H9 (cell line): ENCODE measurements around the gene MLYCD. TPM values are rescaled to one million over a fixed set of nuclear protein-coding genes. Genes with fewer than 3 reads are reported as not detected.
A peak's percentile ranks its signal among the peaks of the same experiment; 100 is the strongest.

ENCODE experiments used
- DNase-seq: peaks from one replicate; pipeline ENCODE4 v3.0.0-alpha.2; 2017
- H2AFZ ChIP-seq: one replicate; pipeline ENCODE4 v1.6.1; 2013; ENCODE audit warnings: mild to moderate bottlenecking, low read length, control low read depth, moderate library complexity
- H2AK5ac ChIP-seq: 2 replicates; pipeline ENCODE4 v1.6.1; 2013; ENCODE audit warnings: low read length, control low read depth, mixed read lengths; ENCODE audit not compliant: insufficient read length
- H2BK120ac ChIP-seq: one replicate; pipeline ENCODE4 v1.6.1; 2013; ENCODE audit warnings: low read depth, mild to moderate bottlenecking, low read length, control low read depth, inconsistent platforms; ENCODE audit not compliant: poor library complexity, severe bottlenecking
- H2BK12ac ChIP-seq: 2 replicates; pipeline ENCODE4 v1.6.1; 2013; ENCODE audit warnings: low read length, control low read depth, mixed read lengths, low read depth; ENCODE audit not compliant: insufficient read length
- H2BK15ac ChIP-seq: 2 replicates; pipeline ENCODE4 v1.6.1; 2013; ENCODE audit warnings: low read depth, low read length, control low read depth
- H2BK20ac ChIP-seq: one replicate; pipeline ENCODE4 v1.6.1; 2013; ENCODE audit warnings: low read depth, mild to moderate bottlenecking, low read length, control low read depth, inconsistent platforms; ENCODE audit not compliant: poor library complexity, severe bottlenecking
- H2BK5ac ChIP-seq: 2 replicates; pipeline ENCODE4 v1.6.1; 2013; ENCODE audit warnings: low read length, control low read depth, mixed read lengths; ENCODE audit not compliant: insufficient read length
- H3K14ac ChIP-seq: 2 replicates; pipeline ENCODE4 v1.6.1; 2013; ENCODE audit warnings: low read length, control low read depth; ENCODE audit not compliant: insufficient read depth
- H3K18ac ChIP-seq: 2 replicates; pipeline ENCODE4 v1.6.1; 2013; ENCODE audit warnings: low read depth, mild to moderate bottlenecking, mixed read lengths, low read length, control low read depth; ENCODE audit not compliant: insufficient read length
- H3K23ac ChIP-seq: 2 replicates; pipeline ENCODE4 v1.6.1; 2013; ENCODE audit warnings: low read length, control low read depth, mixed read lengths, low read depth; ENCODE audit not compliant: insufficient read length
- H3K23me2 ChIP-seq: 2 replicates; pipeline ENCODE4 v1.6.1; 2013; ENCODE audit warnings: low read depth, mild to moderate bottlenecking, mixed read lengths, low read length, control low read depth; ENCODE audit not compliant: insufficient read length, poor library complexity, severe bottlenecking
- H3K27ac ChIP-seq: 2 replicates; pipeline ENCODE4 v1.5.1; 2013; ENCODE audit warnings: low read length, control low read depth, mixed read lengths, low read depth; ENCODE audit not compliant: insufficient read length
- H3K27me3 ChIP-seq: 2 replicates; pipeline ENCODE4 v1.6.1; 2013; ENCODE audit warnings: low read length, control low read depth, inconsistent platforms; ENCODE audit not compliant: insufficient read depth
- H3K4ac ChIP-seq: 2 replicates; pipeline ENCODE4 v1.6.1; 2013; ENCODE audit warnings: low read depth, mild to moderate bottlenecking, control low read depth, inconsistent platforms, low read length, moderate library complexity
- H3K4me1 ChIP-seq: 2 replicates; pipeline ENCODE4 v1.6.1; 2013; ENCODE audit warnings: low read length, control low read depth, inconsistent platforms; ENCODE audit not compliant: insufficient read depth
- H3K4me2 ChIP-seq: 2 replicates; pipeline ENCODE4 v1.6.1; 2013; ENCODE audit warnings: low read length, control low read depth, mixed read lengths; ENCODE audit not compliant: insufficient read length, insufficient read depth
- H3K56ac ChIP-seq: 2 replicates; pipeline ENCODE4 v1.6.1; 2013; ENCODE audit warnings: low read depth, mild to moderate bottlenecking, mixed read lengths, low read length, control low read depth; ENCODE audit not compliant: insufficient read length
- H3K79me1 ChIP-seq: 2 replicates; pipeline ENCODE4 v1.6.1; 2013; ENCODE audit warnings: low read depth, mild to moderate bottlenecking, moderate library complexity, low read length, control low read depth, inconsistent platforms; ENCODE audit not compliant: insufficient read depth, poor library complexity, severe bottlenecking
- H3K79me2 ChIP-seq: 2 replicates; pipeline ENCODE4 v1.6.1; 2013; ENCODE audit warnings: low read length, control low read depth, inconsistent platforms; ENCODE audit not compliant: insufficient read depth
- H3K9ac ChIP-seq: 2 replicates; pipeline ENCODE4 v1.6.1; 2013; ENCODE audit warnings: low read length, control low read depth, mixed read lengths; ENCODE audit not compliant: insufficient read length; ENCODE audit errors: extremely low read depth
- H3K9me3 ChIP-seq: one replicate; pipeline ENCODE4 v1.6.1; 2013; ENCODE audit warnings: low read depth, low read length, inconsistent platforms; ENCODE audit not compliant: control insufficient read depth
- H3T11ph ChIP-seq: one replicate; pipeline ENCODE4 v1.6.1; 2013; ENCODE audit warnings: mild to moderate bottlenecking, low read length, control low read depth, inconsistent platforms
- H4K20me1 ChIP-seq: one replicate; pipeline ENCODE4 v1.6.1; 2013; ENCODE audit not compliant: control insufficient read depth, insufficient read length, insufficient read depth
- H4K5ac ChIP-seq: 2 replicates; pipeline ENCODE4 v1.6.1; 2013; ENCODE audit warnings: low read depth, mild to moderate bottlenecking, mixed read lengths, low read length, control low read depth; ENCODE audit not compliant: insufficient read length
- H4K8ac ChIP-seq: replicated peaks from 2 replicates; pipeline ENCODE4 v1.6.1; 2013; ENCODE audit warnings: low read length, control low read depth, mixed read lengths, low read depth; ENCODE audit not compliant: insufficient read length
- H4K91ac ChIP-seq: 2 replicates; pipeline ENCODE4 v1.6.1; 2013; ENCODE audit warnings: low read depth, mild to moderate bottlenecking, moderate library complexity, mixed read lengths, low read length, control low read depth; ENCODE audit not compliant: insufficient read length
- H3K27ac Mint-ChIP-seq, 3 experiments: 2 replicates in 2 of 3; 3 replicates in 1 of 3; pipeline ENCODE4 v1.8.0; 2020 to 2021; ENCODE audit warnings: mixed read lengths in 3 of 3, mild to moderate bottlenecking in 1 of 3, moderate library complexity in 1 of 3
- H3K27me3 Mint-ChIP-seq: 2 replicates; pipeline ENCODE4 v1.8.0; 2021; ENCODE audit warnings: low read depth, mild to moderate bottlenecking, moderate library complexity, mixed read lengths
- H3K36me3 Mint-ChIP-seq, 3 experiments: 2 replicates in 2 of 3; 3 replicates in 1 of 3; pipeline ENCODE4 v1.8.0; 2020 to 2021; ENCODE audit warnings: low read depth in 3 of 3, mixed read lengths in 3 of 3; ENCODE audit not compliant: insufficient read depth in 1 of 3
- H3K4me1 Mint-ChIP-seq, 2 experiments: 2 replicates each; pipeline ENCODE4 v1.8.0; 2020; ENCODE audit warnings: mixed read lengths in 2 of 2
- H3K4me3 Mint-ChIP-seq, 2 experiments: 2 replicates in 1 of 2; 3 replicates in 1 of 2; pipeline ENCODE4 v1.8.0; 2020 to 2021; ENCODE audit warnings: mild to moderate bottlenecking in 2 of 2, mixed read lengths in 2 of 2, moderate library complexity in 1 of 2
- H3K9me3 Mint-ChIP-seq, 2 experiments: 2 replicates in 1 of 2; 3 replicates in 1 of 2; pipeline ENCODE4 v1.8.0; 2020; ENCODE audit warnings: mild to moderate bottlenecking in 2 of 2, mixed read lengths in 2 of 2, moderate library complexity in 1 of 2
- WGBS: extraction: QIAGEN DNeasy Blood & Tissue Kit; methylation state at CpG from one replicate; pipeline ENCODE4 v1.1.7; 2013; ENCODE audit warnings: missing lambda C conversion rate, low lambda C conversion rate, mixed read lengths; ENCODE audit not compliant: insufficient read length; ENCODE audit errors: extremely low coverage; 5-methylcytosine and 5-hydroxymethylcytosine counted together
- total RNA-seq: library from RNA; stranded (reverse); gene quantifications from 2 replicates; pipeline ENCODE4 v1.2.1, GENCODE V29; 2021
- TF ChIP-seq, protein P1 (sequence below): fragments of 200-600 bp; sonication (generic); conservative IDR thresholded peaks from 3 replicates; pipeline ENCODE4 v1.8.0; 2021; ENCODE audit warnings: antibody characterized with exemption, mild to moderate bottlenecking

Gene MLYCD
- total RNA-seq, 1 experiment from 2014 or later, result 7.1 TPM

DNA sequence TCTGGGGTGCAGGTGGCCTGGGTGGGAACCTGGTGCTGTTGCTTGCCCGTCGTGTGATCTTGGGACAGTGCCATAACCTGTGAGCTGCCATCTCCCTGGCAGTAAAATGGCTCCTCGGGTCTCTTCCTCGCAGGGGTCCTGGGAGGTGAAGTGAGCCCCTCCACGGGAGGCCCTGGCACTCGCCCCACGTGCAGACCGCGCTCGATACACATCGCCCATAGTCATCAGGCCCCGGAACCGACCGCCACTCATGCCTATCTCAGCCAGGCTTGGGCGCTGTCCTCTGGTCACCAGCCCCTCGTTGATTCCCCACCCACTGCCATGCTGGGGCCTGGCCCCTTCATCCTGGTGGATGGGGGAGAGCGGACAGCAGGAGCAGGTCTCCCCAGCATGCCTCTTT is 32.6 kb downstream of the MLYCD start:
- H3K27ac Mint-ChIP-seq, result peak overlapping the region in 1 of 3 experiments; percentile 74; a peak in 1 of 7 replicates
- Histone ChIP-seq H3K79me2 (no peaks in the 10 kb centered on the region), H3K27me3 (no peaks in the 10 kb centered on the region), H4K5ac (no peak overlapping the region), H3K9me3 (no peaks in the 10 kb centered on the region), H2AK5ac (no peak overlapping the region), H3K14ac (no peak overlapping the region), H3K18ac (no peak overlapping the region), H2BK120ac (no peak overlapping the region), H4K91ac (no peak overlapping the region), H2BK5ac (no peak overlapping the region), H4K8ac (no peak overlapping the region), H2BK12ac (no peak overlapping the region), H2BK20ac (no peak overlapping the region), H3T11ph (no peak overlapping the region), H3K27ac (no peak overlapping the region), H3K4ac (no peak overlapping the region), H2BK15ac (no peak overlapping the region), H3K4me1 (no peaks in the 10 kb centered on the region), H4K20me1 (no peaks in the 10 kb centered on the region), H3K4me2 (no peak overlapping the region), H3K79me1 (no peaks in the 10 kb centered on the region), H3K23me2 (peaks cover 4% of the 10 kb centered on the region), H3K9ac (no peak overlapping the region), H3K56ac (no peak overlapping the region), H2AFZ (no peak overlapping the region), H3K23ac (no peak overlapping the region)
- DNase-seq, result no peak
- H3K4me1 Mint-ChIP-seq, result peaks cover 7 to 12% of the 10 kb centered on the region in 2 experiments
- TF ChIP-seq, protein P1, sequence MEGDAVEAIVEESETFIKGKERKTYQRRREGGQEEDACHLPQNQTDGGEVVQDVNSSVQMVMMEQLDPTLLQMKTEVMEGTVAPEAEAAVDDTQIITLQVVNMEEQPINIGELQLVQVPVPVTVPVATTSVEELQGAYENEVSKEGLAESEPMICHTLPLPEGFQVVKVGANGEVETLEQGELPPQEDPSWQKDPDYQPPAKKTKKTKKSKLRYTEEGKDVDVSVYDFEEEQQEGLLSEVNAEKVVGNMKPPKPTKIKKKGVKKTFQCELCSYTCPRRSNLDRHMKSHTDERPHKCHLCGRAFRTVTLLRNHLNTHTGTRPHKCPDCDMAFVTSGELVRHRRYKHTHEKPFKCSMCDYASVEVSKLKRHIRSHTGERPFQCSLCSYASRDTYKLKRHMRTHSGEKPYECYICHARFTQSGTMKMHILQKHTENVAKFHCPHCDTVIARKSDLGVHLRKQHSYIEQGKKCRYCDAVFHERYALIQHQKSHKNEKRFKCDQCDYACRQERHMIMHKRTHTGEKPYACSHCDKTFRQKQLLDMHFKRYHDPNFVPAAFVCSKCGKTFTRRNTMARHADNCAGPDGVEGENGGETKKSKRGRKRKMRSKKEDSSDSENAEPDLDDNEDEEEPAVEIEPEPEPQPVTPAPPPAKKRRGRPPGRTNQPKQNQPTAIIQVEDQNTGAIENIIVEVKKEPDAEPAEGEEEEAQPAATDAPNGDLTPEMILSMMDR, result no peak
- H3K4me3 Mint-ChIP-seq, result no peak overlapping the region
- WGBS, result no CpG with 5 or more reads among the region's 17 CpGs
- H3K27me3 Mint-ChIP-seq, result peaks cover 6% of the 10 kb centered on the region
- no peaks in the 10 kb centered on the region for H3K9me3 Mint-ChIP-seq
- peaks cover 0 to 5% (median under 1%) of the 10 kb centered on the region in 3 experiments; a peak in 4 of 7 replicates for H3K36me3 Mint-ChIP-seq
